Liver (tissue), 3 donors: ENCODE measurements around the gene ARHGDIB.

Experiments used
- ATF3 ChIP-seq: IDR thresholded peaks from 2 replicates; pipeline ENCODE4 v1.6.1; 2016; ENCODE audit warnings: antibody characterized with exemption
- CTCF ChIP-seq: fragments of 150-350 bp; IDR thresholded peaks from 2 replicates; pipeline ENCODE4 v1.5.1; 2017; ENCODE audit warnings: improper control_type of control experiment, low read depth, low read length; ENCODE audit not compliant: missing input control
- EGR1 ChIP-seq, 2 donors: IDR thresholded peaks; 2 replicates each; pipeline ENCODE4 v1.6.1; 2016 to 2018; ENCODE audit warnings: antibody characterized with exemption in 2 of 2, low read depth in 2 of 2
- GABPA ChIP-seq, 2 donors: IDR thresholded peaks in 1 of 2; conservative IDR thresholded peaks in 1 of 2; 2 replicates each; pipeline ENCODE4 v1.6.1; 2016; ENCODE audit warnings: antibody characterized with exemption in 2 of 2, mild to moderate bottlenecking in 1 of 2, moderate library complexity in 1 of 2
- JUND ChIP-seq, 2 donors: IDR thresholded peaks; 2 replicates each; pipeline ENCODE4 v1.6.1; 2016; ENCODE audit warnings: antibody characterized with exemption in 2 of 2
- donor health status: healthy.
- donor health status: healthy.

DNA sequence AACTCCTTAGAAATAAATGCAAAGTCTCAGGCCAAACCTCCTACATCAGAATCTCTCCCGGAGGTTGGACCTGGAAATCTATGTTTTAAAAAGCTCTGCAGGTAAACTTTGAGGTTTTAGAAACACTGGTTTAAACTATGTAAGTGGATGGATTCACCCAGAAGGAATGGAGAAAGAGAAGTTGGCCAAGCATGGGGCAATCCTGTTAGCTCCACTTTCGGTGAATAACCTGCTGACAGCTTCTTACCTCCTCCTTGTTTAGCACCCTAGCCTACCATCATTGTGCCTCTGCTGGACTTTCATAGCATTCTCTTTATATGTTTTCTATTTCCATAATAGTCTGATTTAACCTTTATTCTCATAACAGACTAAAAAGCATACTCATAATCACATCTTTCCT is 3.0 kb upstream of the ARHGDIB start:
- TF ChIP-seq CTCF: no peak
- no peak for TF ChIP-seq EGR1 (IDR thresholded peaks at IDR 0.05; ENCODE audit: low read depth in 2 of 2)
- no peak for TF ChIP-seq ATF3
- no peak for TF ChIP-seq JUND (IDR thresholded peaks at IDR 0.05)
- TF ChIP-seq GABPA (IDR thresholded peaks at IDR 0.05 in 1 of 2, conservative IDR thresholded peaks at IDR 0.05 in 1 of 2): no peak
